CD4-positive, alpha-beta T cell treated with Interleukin-15 for 4 hours (primary cell): ENCODE data around the gene HEXIM2.
"Not testable (repeated sequence)": the region's sequence is repeated elsewhere in the genome, so short reads cannot be mapped to it uniquely, and the experiment has no call there.

Source experiments
- DNase-seq: peaks from one replicate; pipeline ENCODE4 v3.0.0-alpha.2; 2020; ENCODE audit warnings: low spot score

HEXIM2 gene

GRCh38 chr17:45161288-45162024 lies at the start of gene HEXIM2:
Gene HEXIM2, plus strand, starts transcription at chr17:45161875. Its CDS starts 919 bp downstream, at chr17:45162794.
- DNase-seq, result peak; percentile 100

GRCh38 chr17:45112559-45113423 lies 48.9 kb upstream of the HEXIM2 start:
- no peak for DNase-seq

GRCh38 chr17:45113424-45113754 lies 48.3 kb upstream of the HEXIM2 start:
- no peak for DNase-seq

- no peak for DNase-seq
Measured at GRCh38 chr17:45114117-45114932, 47.4 kb upstream of the HEXIM2 start.

- no peak for DNase-seq
Measured at GRCh38 chr17:45115015-45115625, 46.6 kb upstream of the HEXIM2 start.

- DNase-seq, result no peak
Measured at GRCh38 chr17:45115871-45116270, 45.8 kb upstream of the HEXIM2 start.

- DNase-seq, result no peak
Measured at GRCh38 chr17:45116434-45117016, 45.1 kb upstream of the HEXIM2 start.

- DNase-seq, result no peak
Measured at GRCh38 chr17:45117334-45117733, 44.3 kb upstream of the HEXIM2 start.

GRCh38 chr17:45117848-45118646 lies 43.6 kb upstream of the HEXIM2 start:
- DNase-seq, result no peak

GRCh38 chr17:45118691-45119090 lies 43.0 kb upstream of the HEXIM2 start:
- DNase-seq, result no peak

GRCh38 chr17:45119964-45120363 lies 41.7 kb upstream of the HEXIM2 start:
- no peak for DNase-seq

GRCh38 chr17:45120558-45120957 lies 41.1 kb upstream of the HEXIM2 start:
- DNase-seq, result no peak

GRCh38 chr17:45121055-45121454 lies 40.6 kb upstream of the HEXIM2 start:
- DNase-seq, result no peak

GRCh38 chr17:45123076-45123770 lies 38.5 kb upstream of the HEXIM2 start:
- no peak for DNase-seq

- peak; percentile 62 for DNase-seq
Measured at GRCh38 chr17:45123930-45124796, 37.5 kb upstream of the HEXIM2 start.

GRCh38 chr17:45124797-45125122 lies 36.9 kb upstream of the HEXIM2 start:
- DNase-seq, result not testable (repeated sequence)

GRCh38 chr17:45125509-45125908 lies 36.2 kb upstream of the HEXIM2 start:
- no peak for DNase-seq

GRCh38 chr17:45127207-45127547 lies 34.5 kb upstream of the HEXIM2 start:
- no peak for DNase-seq

GRCh38 chr17:45127548-45128300 lies 34.0 kb upstream of the HEXIM2 start:
- no peak for DNase-seq
